EL (cell line): ENCODE data around the gene MCCC1.
A peak's percentile ranks its signal among the peaks of the same experiment; 100 is the strongest.
"Not testable (repeated sequence)": the region's sequence is repeated elsewhere in the genome, so short reads cannot be mapped to it uniquely, and the experiment has no call there.

Experiments
- DNase-seq: peaks from one replicate; pipeline ENCODE4 v3.0.0-alpha.2; 2016

MCCC1 gene

GRCh38 chr3:183101040-183101439, 1.7 kb upstream of the MCCC1 start:
- not testable (repeated sequence) for DNase-seq

- DNase-seq: peak; percentile 58
These were observed 1.1 kb upstream of the MCCC1 start for GRCh38 chr3:183100376-183100775.

- no peak for DNase-seq
These were observed 525 bp upstream of the MCCC1 start for GRCh38 chr3:183099838-183100204.

GRCh38 chr3:183098536-183099025, 715 bp downstream of the MCCC1 start:
- DNase-seq: no peak

GRCh38 chr3:183094711-183095110, 4.6 kb downstream of the MCCC1 start:
- DNase-seq: no peak

GRCh38 chr3:183092256-183092655, 7.0 kb downstream of the MCCC1 start:
- no peak for DNase-seq

GRCh38 chr3:183087184-183087583, 12.1 kb downstream of the MCCC1 start:
- no peak for DNase-seq

- peak; percentile 29 for DNase-seq
These were observed 13.5 kb downstream of the MCCC1 start for GRCh38 chr3:183085634-183086390.

- DNase-seq: no peak
These were observed 16.9 kb downstream of the MCCC1 start for GRCh38 chr3:183082355-183082915.

- no peak for DNase-seq
These were observed 17.7 kb downstream of the MCCC1 start for GRCh38 chr3:183081459-183082183.

GRCh38 chr3:183080628-183081027, 18.7 kb downstream of the MCCC1 start:
- DNase-seq: no peak

- DNase-seq: no peak
These were observed 24.4 kb downstream of the MCCC1 start for GRCh38 chr3:183074881-183075280.

GRCh38 chr3:183074261-183074660, 25.0 kb downstream of the MCCC1 start:
- peak; percentile 58 for DNase-seq

GRCh38 chr3:183073839-183074238, 25.5 kb downstream of the MCCC1 start:
- peak; percentile 33 for DNase-seq

GRCh38 chr3:183070892-183071291, 28.4 kb downstream of the MCCC1 start:
- no peak for DNase-seq

GRCh38 chr3:183069086-183069485, 30.2 kb downstream of the MCCC1 start:
- DNase-seq: no peak

- DNase-seq: not testable (repeated sequence)
These were observed 32.4 kb downstream of the MCCC1 start for GRCh38 chr3:183066891-183067290.

- no peak for DNase-seq
These were observed 34.8 kb downstream of the MCCC1 start for GRCh38 chr3:183064475-183064874.

GRCh38 chr3:183061391-183062172, 37.7 kb downstream of the MCCC1 start:
- peak; percentile 7 for DNase-seq

GRCh38 chr3:183058351-183058750, 40.9 kb downstream of the MCCC1 start:
- no peak for DNase-seq

GRCh38 chr3:183050706-183051105, 48.6 kb downstream of the MCCC1 start:
- no peak for DNase-seq

GRCh38 chr3:183046883-183047282, 52.4 kb downstream of the MCCC1 start:
- DNase-seq: no peak
